GDM1 (cell line): ENCODE results near the gene LST1.
A peak's percentile ranks its signal among the peaks of the same experiment; 100 is the strongest.

Experiments used
- DNase-seq: peaks from one replicate; lab custom pipeline; 2025; lab: John Stamatoyannopoulos, UW

The LST1 gene

GRCh38 chr6:31559958-31560696, 25.9 kb upstream of the LST1 start:
- DNase-seq: peak; percentile 88

GRCh38 chr6:31560697-31561058, 25.4 kb upstream of the LST1 start:
- DNase-seq: no peak

GRCh38 chr6:31567531-31568370, 18.3 kb upstream of the LST1 start:
- DNase-seq: no peak

- DNase-seq: no peak
Observed at GRCh38 chr6:31568537-31568961, 17.5 kb upstream of the LST1 start.

GRCh38 chr6:31569861-31570536, 16.1 kb upstream of the LST1 start:
- no peak for DNase-seq

GRCh38 chr6:31572041-31572911, 13.8 kb upstream of the LST1 start, which contains the start of gene LTA:
TSS of gene LTA (plus strand) at chr6:31572289. CDS start at chr6:31572743, 454 bp downstream.
- no peak for DNase-seq

GRCh38 chr6:31573239-31574105, 12.6 kb upstream of the LST1 start:
- DNase-seq: no peak

GRCh38 chr6:31574106-31575061, 11.7 kb upstream of the LST1 start:
- DNase-seq: no peak

- no peak for DNase-seq
Observed at GRCh38 chr6:31575335-31575901, 10.7 kb upstream of the LST1 start, which contains the start of gene TNF. TSS of gene TNF (plus strand) at chr6:31575565. CDS start at chr6:31575742, 177 bp downstream.

GRCh38 chr6:31575952-31576685, 10.0 kb upstream of the LST1 start:
- DNase-seq: no peak

- DNase-seq: no peak
Observed at GRCh38 chr6:31576897-31577578, 9.0 kb upstream of the LST1 start.

- no peak for DNase-seq
Observed at GRCh38 chr6:31577579-31577966, 8.5 kb upstream of the LST1 start.

GRCh38 chr6:31578184-31579118, 7.6 kb upstream of the LST1 start:
- no peak for DNase-seq

- DNase-seq: no peak
Observed at GRCh38 chr6:31579119-31579505, 7.0 kb upstream of the LST1 start.

GRCh38 chr6:31579546-31580437, 6.3 kb upstream of the LST1 start:
- no peak for DNase-seq

GRCh38 chr6:31580438-31580740, 5.7 kb upstream of the LST1 start:
- no peak for DNase-seq
